Measurements from ENCODE around the gene C10orf90.

- TF ChIP-seq, protein P1, sequence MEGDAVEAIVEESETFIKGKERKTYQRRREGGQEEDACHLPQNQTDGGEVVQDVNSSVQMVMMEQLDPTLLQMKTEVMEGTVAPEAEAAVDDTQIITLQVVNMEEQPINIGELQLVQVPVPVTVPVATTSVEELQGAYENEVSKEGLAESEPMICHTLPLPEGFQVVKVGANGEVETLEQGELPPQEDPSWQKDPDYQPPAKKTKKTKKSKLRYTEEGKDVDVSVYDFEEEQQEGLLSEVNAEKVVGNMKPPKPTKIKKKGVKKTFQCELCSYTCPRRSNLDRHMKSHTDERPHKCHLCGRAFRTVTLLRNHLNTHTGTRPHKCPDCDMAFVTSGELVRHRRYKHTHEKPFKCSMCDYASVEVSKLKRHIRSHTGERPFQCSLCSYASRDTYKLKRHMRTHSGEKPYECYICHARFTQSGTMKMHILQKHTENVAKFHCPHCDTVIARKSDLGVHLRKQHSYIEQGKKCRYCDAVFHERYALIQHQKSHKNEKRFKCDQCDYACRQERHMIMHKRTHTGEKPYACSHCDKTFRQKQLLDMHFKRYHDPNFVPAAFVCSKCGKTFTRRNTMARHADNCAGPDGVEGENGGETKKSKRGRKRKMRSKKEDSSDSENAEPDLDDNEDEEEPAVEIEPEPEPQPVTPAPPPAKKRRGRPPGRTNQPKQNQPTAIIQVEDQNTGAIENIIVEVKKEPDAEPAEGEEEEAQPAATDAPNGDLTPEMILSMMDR (IDR thresholded peaks at IDR 0.05; ENCODE audit: low read depth, low read length, poor library complexity, severe bottlenecking): no peak
- TF ChIP-seq EZH2phosphoT487 (IDR thresholded peaks at IDR 0.05; ENCODE audit: borderline replicate concordance, low read length): no peak
Observed at GRCh38 chr10:126475074-126475691, 195.3 kb downstream of the C10orf90 start.

Data from DOHH2 (cell line).